GM11168 (cell line): ENCODE results near the gene MFSD6.
"Not testable (repeated sequence)": the region's sequence is repeated elsewhere in the genome, so short reads cannot be mapped to it uniquely, and the experiment has no call there.

Experiments
- in situ Hi-C: fragments of 300-500 bp; cut with MboI; formaldehyde crosslinking; loops from one replicate; pipeline ENCODE4 v1.12.0; 2022; ENCODE audit warnings: low sequenced_read_pairs; ENCODE audit not compliant: unreplicated experiment

Gene MFSD6

DNA sequence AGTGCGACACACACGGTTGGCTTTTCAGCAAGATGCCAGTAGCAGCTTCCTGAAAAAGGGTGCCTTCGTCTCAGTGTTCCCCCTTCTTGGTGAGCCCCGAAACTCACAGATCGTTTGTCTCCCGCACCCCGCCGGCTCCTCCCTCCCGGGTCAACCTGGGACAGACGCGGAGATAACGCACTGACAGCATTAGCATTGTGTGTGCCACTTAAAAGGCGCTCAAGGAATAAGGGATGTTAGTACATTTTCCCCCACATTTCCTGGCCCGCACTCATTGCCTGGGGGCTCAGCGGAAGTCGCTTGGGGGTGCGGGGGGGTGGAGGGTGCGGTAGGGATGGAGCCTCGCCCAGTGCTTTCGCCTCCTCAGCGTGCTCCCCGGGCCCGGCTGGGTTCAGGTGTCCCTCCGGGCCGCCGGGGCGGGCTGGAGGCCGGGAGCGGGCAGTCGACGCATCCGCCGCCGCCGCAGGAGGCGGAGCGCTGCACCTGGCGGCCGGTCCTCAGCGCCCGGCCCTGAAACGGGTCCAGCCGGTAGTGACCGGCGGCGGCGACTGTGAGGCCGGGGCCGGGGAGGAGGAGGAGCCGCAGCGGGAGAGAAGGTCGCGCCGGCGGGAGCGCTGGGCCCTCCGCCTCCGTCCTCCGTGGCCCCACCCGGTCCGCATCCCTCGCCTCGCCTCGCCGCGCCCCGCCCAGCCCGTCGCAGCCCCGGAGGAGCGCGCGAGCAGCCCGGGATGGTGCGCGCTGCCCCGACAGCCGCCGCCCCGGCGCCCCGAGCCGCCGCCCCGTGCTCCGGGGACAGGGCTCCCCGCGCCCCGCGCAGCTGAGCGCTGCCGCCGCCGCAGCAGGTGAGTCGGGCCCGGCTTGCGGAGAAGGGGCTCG, at the start of gene MFSD6:
Gene MFSD6 (plus strand): TSS at position 694 of the 876 bp plus-strand sequence. CDS start 27,675 bp downstream, outside the sequence.
- in situ Hi-C loops, result no loop called here

DNA sequence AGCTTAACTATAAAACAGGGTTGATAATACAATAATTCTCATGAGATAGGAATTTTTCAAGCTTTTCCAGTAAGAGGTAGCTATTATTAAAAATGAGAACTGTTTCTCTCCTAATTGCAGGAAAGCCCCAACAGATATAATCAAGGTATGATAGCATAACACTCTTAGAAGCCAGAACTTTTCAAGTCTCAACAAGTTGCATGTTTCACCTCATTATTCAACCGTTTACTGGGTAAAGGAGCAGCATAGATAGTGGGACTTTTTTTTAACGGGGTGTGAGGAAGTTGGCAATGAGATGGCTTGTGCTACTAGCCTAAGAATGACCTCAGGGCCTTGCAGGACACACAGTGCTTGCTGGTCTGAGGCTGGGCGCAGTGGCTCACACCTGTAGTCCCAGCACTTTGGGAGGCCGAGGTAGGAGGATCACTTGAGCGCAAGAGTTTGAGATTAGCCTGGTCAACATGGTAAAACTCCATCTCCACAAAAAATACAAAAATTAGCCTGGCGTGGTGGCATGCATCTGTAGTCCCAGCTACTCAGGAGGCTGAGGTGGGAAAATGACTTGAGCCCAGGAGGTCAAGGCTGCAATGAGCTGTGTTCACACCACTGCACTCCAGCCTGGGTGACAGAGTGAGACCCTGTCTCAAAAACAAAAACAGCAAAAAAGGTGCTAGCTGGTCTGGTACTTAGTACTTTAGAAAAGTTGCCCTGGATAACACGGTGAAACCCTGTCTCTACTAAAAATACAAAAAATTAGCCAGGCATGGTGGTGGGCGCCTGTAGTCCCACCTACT, 49.3 kb upstream of the MFSD6 start:
- in situ Hi-C loops, result not testable (repeated sequence)

DNA sequence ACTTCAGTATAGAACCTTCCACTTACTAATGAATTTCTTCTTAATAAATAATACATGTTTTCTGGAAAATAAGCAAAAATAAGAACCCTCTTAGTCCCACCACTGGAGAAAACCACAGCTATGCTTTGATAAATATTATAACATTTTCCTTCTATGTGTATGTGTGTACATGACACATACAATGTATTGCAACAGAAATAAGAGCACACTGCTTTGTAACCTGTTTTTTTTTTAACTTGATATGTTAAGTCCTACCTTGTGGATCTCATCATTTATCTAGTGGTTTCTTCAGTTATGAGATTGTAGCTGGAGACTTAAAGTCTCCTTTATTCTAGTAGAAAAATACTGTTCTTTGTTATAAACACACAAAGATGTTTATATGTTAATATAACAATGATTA, 47.6 kb upstream of the MFSD6 start:
- in situ Hi-C loops, result no loop called here

DNA sequence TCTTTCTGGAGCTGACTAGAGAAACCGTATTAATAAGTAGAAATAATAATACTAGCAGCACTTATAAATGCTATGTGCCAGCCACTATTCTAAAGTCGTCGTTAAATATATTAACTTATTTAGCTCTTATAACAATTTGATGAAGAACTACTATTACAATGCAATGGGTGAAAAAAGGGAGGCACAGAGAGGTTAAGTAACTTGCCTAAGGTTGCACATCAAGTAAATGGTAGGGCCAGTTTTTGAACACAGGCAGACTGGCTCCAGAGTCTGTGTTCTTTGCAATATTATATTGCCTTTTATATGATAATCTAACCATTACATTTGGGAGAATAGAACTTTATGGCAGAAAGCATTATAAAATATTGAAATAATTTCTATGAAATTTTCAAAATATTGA, 47.2 kb upstream of the MFSD6 start:
- in situ Hi-C loops, result no loop called here

DNA sequence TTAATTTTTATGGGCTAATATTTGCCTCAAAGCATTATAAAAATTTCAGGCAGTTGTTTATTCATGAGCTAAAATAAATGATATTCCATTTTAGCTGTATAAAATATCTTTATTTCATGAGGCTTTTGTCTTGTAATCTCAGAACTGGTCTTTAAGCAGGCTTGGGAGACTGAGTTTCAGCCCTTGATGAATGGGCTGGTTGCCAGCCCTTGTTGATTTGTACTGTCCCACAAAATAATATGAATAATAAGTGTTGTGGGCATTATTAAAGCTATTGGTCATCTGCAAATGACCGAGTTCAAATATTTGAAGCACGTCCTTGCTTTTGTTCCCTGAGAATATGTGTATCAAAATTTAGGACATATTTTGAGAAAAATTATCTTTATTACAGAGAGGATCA, 46.6 kb upstream of the MFSD6 start:
- in situ Hi-C loops, result no loop called here

DNA sequence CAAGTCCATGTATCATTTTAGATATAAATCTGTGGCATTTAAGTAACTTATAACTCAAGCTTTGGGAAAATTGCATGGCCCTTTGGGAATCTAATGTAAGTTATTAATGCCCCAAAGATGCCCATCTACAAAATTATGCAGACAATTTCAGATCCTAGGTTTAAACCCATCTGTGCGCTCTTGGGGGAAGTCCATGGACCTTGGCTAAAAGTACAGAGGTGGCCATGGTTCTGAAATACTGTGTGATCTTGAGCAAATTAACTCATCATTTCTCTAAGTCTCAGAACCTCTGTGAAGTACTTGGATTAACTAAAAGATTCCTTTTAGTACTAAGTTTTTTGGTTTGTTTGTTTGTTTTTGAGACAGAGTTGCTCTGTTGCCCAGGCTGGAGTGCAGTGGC, 45.3 kb upstream of the MFSD6 start:
- in situ Hi-C loops, result no loop called here

DNA sequence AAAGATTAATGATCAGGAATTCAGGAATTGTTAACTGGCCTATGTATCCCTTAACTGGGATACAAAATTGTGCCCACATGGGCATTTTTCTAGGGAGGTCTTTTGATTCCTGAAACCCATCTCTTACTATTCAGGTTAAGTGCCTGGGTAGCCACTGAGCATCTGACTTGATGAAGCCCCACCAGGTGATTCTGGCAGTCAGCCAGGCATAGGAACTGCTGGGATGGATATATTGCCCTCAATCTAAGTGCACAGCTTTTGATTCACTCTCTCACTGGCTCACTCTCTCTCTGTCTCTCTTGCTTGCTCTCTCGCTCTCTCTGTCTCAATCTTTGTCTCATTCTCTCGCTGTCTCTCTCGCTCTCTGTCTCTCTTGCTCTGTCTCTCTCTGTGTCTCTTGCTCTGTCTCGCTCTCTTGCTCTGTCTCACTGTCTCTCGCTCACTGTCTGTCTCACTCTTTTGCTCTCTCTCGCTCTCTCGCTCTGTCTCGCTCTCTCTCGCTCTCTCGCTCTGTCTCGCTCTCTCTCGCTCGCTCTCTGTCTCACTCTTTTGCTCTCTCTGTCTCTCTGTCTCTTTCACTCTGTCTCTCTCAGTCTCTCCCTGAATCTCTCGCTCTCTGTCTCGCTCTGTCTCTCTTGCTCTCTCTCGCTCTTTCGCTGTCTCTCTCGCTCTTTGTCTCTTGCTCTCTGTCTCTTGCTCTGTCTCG, 42.5 kb upstream of the MFSD6 start:
- in situ Hi-C loops, result no loop called here

DNA sequence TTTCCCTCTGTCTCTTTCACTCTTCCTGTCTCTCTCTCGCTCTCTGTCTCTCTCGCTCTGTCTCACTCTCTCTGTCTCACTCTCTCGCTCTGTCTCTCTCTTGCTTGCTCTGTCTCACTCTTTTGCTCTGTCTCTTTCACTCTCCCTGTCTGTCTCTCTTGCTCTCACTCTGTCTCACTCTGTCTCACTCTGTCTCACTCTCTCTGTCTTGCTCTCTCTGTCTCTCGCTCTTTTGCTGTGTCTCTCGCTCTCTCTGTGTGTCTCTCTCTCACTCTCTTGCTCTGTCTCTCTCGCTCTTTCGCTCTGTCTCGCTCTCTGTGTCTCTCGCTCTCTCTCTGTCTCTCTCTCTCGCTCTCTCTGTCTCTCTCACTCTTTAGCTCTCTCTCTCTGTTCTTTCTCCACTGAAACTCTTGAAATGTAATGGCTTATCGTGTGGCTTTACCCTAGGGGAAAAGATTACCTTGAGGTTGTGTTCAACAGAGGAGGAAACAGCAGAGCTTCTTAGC, 41.9 kb upstream of the MFSD6 start:
- in situ Hi-C loops, result no loop called here

DNA sequence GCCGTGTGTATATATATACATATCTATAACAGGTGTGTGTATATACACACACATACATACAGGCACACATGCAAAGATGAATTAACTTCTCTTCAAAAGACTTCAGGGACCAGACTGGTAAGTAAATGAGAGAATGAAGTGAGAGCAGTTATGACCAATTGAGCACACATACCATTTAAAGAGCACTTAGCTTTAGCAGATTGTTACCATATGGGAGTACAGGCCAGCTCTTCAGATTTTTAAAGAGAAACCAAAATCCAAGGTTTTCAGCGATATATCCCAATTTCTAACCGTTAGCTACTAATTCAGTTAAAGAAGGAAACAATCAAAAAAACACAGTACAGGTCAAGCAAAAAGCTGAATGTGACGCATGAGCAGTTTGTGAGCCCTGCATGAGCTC, 41.1 kb upstream of the MFSD6 start:
- in situ Hi-C loops, result no loop called here

DNA sequence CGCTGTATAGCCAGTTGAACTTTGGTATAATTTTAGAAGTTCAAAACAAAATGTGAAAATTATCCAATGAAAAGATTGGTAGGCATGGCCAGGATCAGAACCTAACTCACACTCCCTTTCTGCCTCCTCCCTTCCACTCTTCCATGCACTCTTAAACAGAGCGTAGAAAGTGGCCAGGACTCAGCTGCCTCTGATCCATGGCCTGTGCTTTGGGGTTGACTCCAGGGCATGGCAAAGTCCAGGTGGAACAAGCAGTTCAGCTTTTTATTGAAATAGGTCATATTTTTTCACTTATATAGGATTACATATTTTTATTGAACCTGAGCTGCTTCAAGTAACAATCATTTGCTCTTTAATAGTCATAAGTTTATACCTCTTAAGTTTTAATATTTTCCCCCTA, 38.5 kb upstream of the MFSD6 start:
- in situ Hi-C loops, result loop anchor here (10.0 kb wide), 1 partner anchor 285 kb away; no protein-coding TSS in a partner anchor

DNA sequence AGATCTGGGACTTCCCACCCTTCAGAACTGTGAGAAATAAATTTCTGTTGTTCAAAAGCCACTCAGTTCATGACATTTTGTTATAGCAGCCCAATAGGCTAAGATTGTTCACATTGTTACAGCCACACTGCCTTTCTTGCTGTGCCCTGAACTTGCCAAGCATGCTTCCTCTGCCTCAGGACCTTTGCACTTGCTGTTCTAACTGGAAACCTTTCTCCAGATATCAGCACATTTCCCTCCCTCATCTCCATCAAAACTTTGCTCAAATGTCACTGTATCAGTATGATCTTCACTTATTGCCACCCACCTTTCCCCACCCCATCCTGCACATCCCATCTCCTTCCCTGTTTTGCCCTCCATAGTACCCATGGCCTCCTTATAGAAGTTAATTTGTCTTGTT, 32.1 kb upstream of the MFSD6 start:
- in situ Hi-C loops, result loop anchor here (10.0 to 25.0 kb wide), 2 partner anchors 291 to 311 kb away; no protein-coding TSS in a partner anchor

DNA sequence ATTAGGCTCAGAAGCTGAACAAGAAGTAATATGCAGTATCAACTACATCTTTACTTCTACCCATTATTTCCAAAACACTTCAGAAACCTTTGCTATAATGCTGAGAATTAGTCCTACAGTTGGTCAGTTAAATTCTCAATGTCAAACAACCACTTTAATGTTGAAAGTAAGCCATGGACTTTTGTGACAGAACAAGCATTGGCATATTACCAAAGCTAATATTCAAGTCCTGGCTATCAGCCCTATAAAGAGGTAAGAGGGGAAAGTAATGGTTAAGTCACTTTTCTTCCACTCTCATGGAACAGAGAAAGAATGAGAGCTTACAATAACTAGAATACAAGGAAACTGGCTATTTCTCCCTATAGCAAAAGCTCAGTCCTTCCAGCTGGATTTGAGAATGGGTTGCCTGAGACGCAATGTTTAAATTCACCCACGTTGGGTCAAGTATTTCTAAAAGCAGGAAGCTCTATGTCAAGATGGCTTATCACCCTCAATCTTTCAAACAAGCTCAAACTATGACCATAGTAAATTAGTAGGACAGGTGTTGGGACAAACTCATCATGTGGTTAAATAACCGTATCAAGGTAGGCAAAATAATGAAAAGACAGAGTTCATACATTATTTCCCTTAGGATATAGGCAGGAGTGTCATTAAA, 31.4 kb upstream of the MFSD6 start:
- in situ Hi-C loops, result loop anchor here (10.0 to 25.0 kb wide), 2 partner anchors 292 to 311 kb away; no protein-coding TSS in a partner anchor

DNA sequence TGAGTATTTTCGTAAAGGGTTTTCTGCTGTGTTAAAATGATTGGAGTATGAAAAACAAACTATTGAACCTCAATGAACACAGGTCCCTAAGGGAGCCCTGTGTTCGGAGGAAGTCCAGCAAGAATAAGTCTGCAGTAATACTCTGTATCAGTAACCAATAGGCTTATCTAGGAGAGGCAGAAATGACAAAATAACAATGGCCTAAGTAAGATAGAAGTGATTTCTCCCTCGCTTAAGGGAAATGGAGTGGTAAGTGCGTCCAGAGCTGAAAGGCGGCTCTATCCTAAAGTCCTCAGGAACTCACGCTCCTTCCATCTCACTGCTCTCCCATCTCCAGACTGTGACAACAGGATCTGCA, 29.3 kb upstream of the MFSD6 start:
- in situ Hi-C loops, result loop anchor here (10.0 to 25.0 kb wide), 2 partner anchors 294 to 308 kb away; no protein-coding TSS in a partner anchor

DNA sequence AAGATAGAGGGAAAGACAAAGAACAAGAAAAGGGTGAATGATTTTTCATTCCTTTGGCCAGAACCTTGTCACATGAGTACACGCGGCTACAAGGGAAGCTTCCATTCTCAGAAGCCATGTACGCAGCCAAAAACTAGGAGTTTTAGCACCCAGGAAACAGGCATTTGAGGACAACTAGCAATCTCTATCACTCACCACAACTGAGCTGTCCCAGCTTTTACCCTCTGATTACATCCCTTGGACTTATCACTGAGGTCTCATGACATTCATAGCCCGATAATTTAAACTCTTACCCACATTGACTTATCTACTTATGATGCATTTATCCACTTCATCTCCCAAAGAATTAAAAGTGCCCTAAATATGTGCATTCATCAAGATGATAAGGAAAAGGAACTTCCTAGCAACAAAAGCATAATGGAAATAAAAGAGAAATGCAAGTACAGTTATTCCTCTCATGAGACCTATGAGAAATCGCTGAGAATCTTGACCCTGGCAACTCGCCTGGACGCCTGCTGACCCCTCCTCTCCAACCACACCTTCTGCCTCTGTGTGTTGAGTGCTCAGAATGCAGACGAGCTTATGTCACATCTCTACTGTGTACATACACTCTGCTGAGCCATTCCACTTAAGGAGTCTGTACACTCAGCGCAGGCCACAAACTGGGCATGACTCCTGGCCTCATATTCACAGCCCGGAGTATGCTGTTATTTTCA, 28.7 kb upstream of the MFSD6 start:
- in situ Hi-C loops, result loop anchor here (10.0 to 25.0 kb wide), 2 partner anchors 295 to 308 kb away; no protein-coding TSS in a partner anchor

DNA sequence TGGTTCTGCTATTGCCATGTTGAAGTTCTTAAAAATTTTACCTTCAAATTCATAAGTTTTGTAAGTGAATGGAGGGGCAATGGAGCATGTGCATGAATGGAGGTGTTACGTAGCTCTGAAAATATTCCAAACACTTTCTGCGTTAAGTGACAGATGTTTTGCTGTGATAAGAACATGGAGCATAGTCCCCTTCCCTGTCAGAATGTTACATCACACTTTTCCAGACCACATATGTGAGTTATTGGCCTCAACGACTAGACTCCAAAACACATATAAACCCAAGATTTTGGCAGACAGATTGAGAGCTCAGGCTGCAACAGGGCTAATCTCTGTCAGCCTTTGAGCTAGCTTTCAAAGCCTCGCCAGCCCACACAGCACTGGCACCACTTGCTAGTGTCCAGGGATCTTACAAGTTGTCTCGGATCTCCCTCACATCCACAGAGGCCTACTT, 27.2 kb upstream of the MFSD6 start:
- in situ Hi-C loops, result loop anchor here (10.0 to 25.0 kb wide), 2 partner anchors 124 to 306 kb away; no protein-coding TSS in a partner anchor

DNA sequence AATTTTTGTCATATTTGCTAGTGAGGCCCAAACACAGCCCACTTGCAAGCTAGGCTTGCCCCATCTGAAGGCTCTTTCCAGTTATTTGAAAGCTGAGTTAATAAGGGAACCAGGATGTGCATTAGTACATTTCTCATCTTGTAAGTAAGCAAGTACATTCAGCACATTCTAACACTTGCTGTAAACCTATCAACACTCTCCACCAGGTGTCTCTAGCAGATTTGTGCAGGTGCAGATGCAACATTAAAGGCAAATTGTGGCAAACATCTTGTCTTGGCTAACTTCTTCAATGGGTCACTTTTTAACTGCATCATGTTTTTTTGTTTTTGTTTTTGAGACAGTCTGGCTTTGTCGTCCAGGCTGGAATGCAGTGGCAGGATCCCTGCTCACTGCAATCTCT, 25.3 kb upstream of the MFSD6 start:
- in situ Hi-C loops, result loop anchor here (10.0 to 25.0 kb wide), 2 partner anchors 122 to 304 kb away; no protein-coding TSS in a partner anchor

DNA sequence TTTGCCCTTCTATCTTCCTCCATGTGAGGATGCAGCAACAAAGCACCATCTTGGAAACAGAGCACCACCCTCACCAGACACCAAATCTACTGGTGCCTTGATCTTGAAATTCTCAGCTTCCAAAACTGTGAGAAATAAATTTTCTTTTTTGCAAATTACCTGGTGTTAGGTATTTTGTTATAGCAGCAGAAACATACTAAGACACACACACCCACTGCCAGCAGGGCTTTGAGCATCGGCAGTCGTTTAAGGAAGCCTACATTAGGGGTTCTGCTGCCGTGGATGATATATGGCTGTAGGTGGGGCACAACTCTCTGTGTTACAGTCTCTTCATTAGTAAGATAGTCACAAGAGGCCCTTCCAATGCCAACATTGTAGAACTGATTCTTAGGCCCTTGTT, 20.7 kb upstream of the MFSD6 start:
- in situ Hi-C loops, result loop anchor here (10.0 to 25.0 kb wide), 2 partner anchors 117 to 300 kb away; no protein-coding TSS in a partner anchor

DNA sequence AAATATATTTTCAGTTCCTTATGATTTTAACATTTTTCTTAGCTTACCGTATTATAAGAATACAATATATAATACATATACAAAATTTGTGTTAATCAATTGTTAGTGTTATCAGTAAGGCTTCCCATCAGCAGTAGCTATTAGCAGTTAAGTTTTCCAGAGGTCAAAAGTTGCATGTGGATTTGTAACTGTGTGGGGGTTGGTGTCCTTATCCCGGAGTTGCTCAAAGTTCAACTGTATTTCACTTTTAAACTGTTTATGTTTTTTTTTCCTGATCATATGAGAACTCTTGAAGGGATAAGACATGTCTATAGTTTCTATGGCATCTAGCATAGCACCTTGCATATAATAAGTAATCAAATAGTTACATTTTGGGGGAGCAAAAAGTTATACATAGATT, 11.9 kb upstream of the MFSD6 start:
- in situ Hi-C loops, result loop anchor here (25.0 kb wide), 1 partner anchor 291 kb away; no protein-coding TSS in a partner anchor
